Measurements from ENCODE around the gene BTBD9.

Gene BTBD9

DNA sequence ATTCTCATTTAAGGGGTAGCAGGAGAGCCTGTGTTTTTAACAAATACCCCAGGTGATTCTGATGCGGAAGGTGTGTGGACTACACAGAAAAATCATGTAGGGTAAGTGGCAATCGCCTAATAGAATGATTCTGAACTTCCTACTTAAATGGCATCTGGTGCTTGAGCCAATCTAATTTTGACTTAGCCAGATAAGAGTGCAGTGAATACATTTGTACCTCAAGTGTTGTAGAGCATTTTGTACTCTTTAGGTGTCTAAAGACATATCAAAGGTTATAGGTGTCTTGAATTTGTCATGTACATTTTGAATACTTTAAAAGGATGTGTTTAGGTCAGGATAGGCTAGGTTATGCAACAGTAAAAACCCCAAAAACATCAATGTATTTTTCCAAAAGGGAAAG is 10.0 kb upstream of the BTBD9 start:
- Histone ChIP-seq H3K4me1 (ENCODE audit: control insufficient read depth, insufficient read depth, low read length, poor library complexity, severe bottlenecking) (no peaks in the 10 kb centered on the region), H3K9me3 (ENCODE audit: control insufficient read depth, low read length) (no peaks in the 10 kb centered on the region), H3K27ac (ENCODE audit: low read depth, low read length, severe bottlenecking) (no peak overlapping the region), H3K4me3 (ENCODE audit: extremely low read depth, insufficient read depth, low read length, poor library complexity, severe bottlenecking) (no peak overlapping the region), H3K36me3 (ENCODE audit: control insufficient read depth, insufficient read depth, low read length) (no peaks in the 10 kb centered on the region)
- 89% methylated on average over 2 of the region's 2 CpGs; no CpG with 5 or more reads in 1 of the 2 experiments for WGBS, 2 experiments (ENCODE audit: insufficient coverage in 2 of 2)

DNA sequence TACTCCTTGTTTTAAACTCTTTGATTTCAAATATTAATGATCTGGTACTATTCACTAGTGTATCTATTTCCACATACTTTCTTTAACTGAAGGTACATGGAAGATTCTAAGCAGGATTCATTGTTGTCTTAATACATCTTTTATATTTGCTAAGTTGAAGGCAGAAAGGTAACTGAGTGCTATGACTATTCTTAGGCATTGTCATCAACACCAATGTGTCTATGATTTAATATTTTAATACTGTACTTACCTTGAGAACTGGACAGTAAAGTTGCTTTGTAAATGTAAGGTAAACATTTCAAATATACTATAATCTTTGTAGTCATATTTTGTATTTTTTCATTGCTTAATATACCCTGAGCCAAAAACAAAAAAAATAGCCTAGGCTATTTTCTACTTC is 8.9 kb upstream of the BTBD9 start:
- Histone ChIP-seq H3K9me3 (ENCODE audit: control insufficient read depth, low read length) (no peaks in the 10 kb centered on the region), H3K27ac (ENCODE audit: low read depth, low read length, severe bottlenecking) (no peak overlapping the region), H3K4me3 (ENCODE audit: extremely low read depth, insufficient read depth, low read length, poor library complexity, severe bottlenecking) (no peak overlapping the region), H3K36me3 (ENCODE audit: control insufficient read depth, insufficient read depth, low read length) (no peaks in the 10 kb centered on the region), H3K4me1 (ENCODE audit: control insufficient read depth, insufficient read depth, low read length, poor library complexity, severe bottlenecking) (no peaks in the 10 kb centered on the region)

DNA sequence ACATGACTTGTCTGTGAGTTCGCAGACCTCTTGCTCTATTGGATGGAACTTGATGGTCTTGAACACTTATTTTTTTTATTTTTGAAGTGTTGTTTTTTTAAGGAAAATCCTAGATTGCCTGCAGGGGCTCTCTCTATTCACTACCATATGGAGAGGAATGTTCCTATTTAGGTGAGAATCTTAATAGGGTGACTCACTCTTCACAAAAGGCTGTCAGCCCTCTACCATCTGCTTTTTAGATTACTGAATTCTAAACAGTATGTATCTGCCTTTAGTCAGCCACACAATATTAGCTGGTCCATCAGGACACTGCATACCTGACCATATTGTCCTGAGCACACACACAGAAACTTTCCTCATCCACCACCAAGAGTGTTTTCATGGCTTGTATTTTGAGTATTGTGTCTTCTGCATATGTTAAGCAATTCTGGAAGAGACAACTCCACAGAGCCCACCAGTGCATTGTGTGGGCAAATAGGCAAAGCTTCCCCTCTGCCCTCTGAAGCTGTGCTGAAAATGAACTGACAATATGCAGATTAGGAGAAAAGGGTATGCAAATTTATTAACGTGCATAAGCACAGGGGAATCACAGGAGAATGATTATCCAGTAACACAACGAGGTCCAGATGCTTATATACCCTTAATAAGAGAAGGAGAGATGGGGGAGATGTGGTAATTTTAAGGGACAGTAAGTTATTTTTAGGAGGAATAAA is 6.6 kb upstream of the BTBD9 start:
- 57 to 75% methylated on average over 1 to 2 of the region's 3 CpGs for WGBS, 2 experiments (ENCODE audit: insufficient coverage in 2 of 2)

DNA sequence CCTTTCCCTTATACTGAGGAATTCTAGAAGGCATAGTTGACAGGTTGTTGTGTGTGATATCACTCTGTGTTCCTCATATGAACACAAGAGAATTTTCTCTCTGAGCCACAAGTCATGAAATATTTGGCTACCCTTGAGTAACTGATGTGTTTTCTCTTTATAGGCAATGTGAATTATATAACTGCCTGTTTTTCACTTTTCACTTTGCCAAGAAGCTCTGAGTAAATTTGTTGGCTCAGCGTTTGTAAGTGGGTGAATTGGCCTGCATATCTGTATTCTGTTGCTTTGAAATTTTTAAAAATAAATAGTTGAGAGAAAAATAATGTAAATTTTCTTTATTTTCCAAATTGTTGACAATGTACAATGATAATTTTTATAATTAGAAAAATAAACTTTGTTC is 5.2 kb upstream of the BTBD9 start:
- no peaks in the 10 kb centered on the region for H3K9me3 ChIP-seq (ENCODE audit: control insufficient read depth, low read length)
- H3K4me1 ChIP-seq (ENCODE audit: control insufficient read depth, insufficient read depth, low read length, poor library complexity, severe bottlenecking): no peaks in the 10 kb centered on the region
- no peak overlapping the region for H3K4me3 ChIP-seq (ENCODE audit: extremely low read depth, insufficient read depth, low read length, poor library complexity, severe bottlenecking)
- no peaks in the 10 kb centered on the region for H3K36me3 ChIP-seq (ENCODE audit: control insufficient read depth, insufficient read depth, low read length)
- no CpG with 5 or more reads among the region's 1 CpG for WGBS, 2 experiments (ENCODE audit: insufficient coverage in 2 of 2)
- no peak overlapping the region for H3K27ac ChIP-seq (ENCODE audit: low read depth, low read length, severe bottlenecking)

More for the DNA sequence above, 6.6 kb upstream of the BTBD9 start:
- Histone ChIP-seq H3K4me3 (ENCODE audit: extremely low read depth, insufficient read depth, low read length, poor library complexity, severe bottlenecking) (no peak overlapping the region), H3K36me3 (ENCODE audit: control insufficient read depth, insufficient read depth, low read length) (no peaks in the 10 kb centered on the region), H3K27ac (ENCODE audit: low read depth, low read length, severe bottlenecking) (no peak overlapping the region), H3K4me1 (ENCODE audit: control insufficient read depth, insufficient read depth, low read length, poor library complexity, severe bottlenecking) (no peaks in the 10 kb centered on the region), H3K9me3 (ENCODE audit: control insufficient read depth, low read length) (no peaks in the 10 kb centered on the region)

DNA sequence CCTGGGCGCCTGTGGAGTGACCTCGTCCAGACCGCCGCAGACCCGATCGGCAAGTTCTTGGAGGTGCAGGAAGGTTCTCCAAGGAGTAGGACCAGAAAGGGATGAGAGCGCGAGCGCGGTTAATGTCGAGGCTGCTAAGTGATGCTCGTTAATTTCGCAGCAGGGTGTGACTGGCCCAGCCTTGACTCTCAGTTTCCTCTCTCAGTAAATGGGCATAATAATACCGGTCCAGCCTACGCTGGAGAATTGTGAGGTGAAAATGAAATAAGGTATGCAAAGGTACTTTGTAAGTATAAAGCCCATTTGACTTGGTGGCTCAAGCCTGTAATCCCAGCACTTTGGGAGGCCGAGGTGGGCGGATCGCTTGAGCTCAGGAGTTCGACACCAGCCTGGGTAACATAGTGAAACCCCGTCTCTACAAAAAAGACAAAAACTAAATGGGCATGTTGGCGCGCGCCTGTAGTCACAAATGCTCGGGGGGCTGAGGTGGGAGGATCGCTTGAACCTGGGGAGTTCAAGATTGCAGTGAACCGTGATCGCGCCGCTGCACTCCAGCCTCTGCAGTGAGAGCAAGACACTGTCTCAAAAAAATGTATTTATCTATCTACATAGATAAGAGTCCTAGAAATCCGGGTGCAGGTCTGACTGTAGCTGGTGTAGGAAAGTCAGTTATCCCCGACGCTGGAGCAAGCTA is 634 bp upstream of the BTBD9 start:
- H3K4me3 ChIP-seq (ENCODE audit: extremely low read depth, insufficient read depth, low read length, poor library complexity, severe bottlenecking): peak overlapping the region; percentile 77
- no peaks in the 10 kb centered on the region for H3K36me3 ChIP-seq (ENCODE audit: control insufficient read depth, insufficient read depth, low read length)
- H3K27ac ChIP-seq (ENCODE audit: low read depth, low read length, severe bottlenecking): peak overlapping the region; percentile 92
- H3K9me3 ChIP-seq (ENCODE audit: control insufficient read depth, low read length): no peaks in the 10 kb centered on the region
- H3K4me1 ChIP-seq (ENCODE audit: control insufficient read depth, insufficient read depth, low read length, poor library complexity, severe bottlenecking): peaks cover 4% of the 10 kb centered on the region
- WGBS, 2 experiments (ENCODE audit: insufficient coverage in 2 of 2): 26 to 30% methylated on average over 21 to 26 of the region's 32 CpGs

DNA sequence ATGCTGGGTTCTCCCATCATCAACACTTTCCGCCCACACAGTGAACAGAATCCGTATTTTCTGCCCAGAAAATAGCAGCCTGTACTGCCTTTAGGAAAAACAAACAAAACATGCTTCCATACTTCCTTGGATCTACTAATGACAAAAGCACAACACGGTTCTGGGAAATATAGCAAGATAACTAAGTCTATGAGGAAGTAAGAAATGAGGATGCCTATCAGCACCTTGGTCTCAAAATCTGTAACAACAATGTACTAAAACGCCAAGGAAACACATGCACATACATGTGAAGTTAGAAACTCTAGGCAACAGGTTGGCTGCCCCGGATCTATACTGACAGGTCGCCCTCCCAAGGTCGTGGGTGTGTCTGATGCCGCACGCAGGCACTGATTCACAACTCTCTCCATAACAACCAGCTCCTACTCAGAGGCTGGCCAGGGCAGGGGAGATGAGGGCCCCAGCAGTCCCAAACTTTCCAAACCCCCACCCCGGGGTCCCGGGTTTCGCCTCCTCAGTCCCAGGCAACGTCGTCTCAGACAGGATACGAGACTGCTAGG is 710 bp downstream of the BTBD9 start:
- 10 to 12% methylated on average over 8 to 12 of the region's 15 CpGs for WGBS, 2 experiments (ENCODE audit: insufficient coverage in 2 of 2)

DNA sequence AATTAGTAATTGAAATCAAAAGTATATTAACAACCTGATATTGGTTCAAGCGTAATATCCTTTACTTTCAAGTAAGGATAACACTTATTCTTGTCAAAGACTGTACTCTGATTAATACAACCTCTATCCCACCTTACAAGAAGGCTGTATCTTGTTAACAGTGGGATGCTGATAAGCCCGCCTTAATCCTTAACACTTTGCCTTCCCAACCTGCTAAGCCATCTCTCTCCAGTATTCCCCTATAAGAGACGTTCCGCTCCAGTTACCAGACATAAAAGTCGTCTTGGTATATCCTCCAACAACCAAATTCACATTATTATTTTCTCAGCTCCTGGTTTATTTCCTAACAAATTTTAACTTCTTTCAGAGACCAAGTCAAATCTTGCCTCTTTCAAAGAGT is 2.0 kb downstream of the BTBD9 start:
- Histone ChIP-seq H3K9me3 (ENCODE audit: control insufficient read depth, low read length) (no peaks in the 10 kb centered on the region), H3K36me3 (ENCODE audit: control insufficient read depth, insufficient read depth, low read length) (no peaks in the 10 kb centered on the region), H3K4me1 (ENCODE audit: control insufficient read depth, insufficient read depth, low read length, poor library complexity, severe bottlenecking) (peaks cover 4% of the 10 kb centered on the region), H3K4me3 (ENCODE audit: extremely low read depth, insufficient read depth, low read length, poor library complexity, severe bottlenecking) (no peak overlapping the region), H3K27ac (ENCODE audit: low read depth, low read length, severe bottlenecking) (no peak overlapping the region)
- 88 to 89% methylated on average over 4 to 5 of the region's 5 CpGs for WGBS, 2 experiments (ENCODE audit: insufficient coverage in 2 of 2)

More for the DNA sequence above, 710 bp downstream of the BTBD9 start:
- Histone ChIP-seq H3K4me1 (ENCODE audit: control insufficient read depth, insufficient read depth, low read length, poor library complexity, severe bottlenecking) (peaks cover 4% of the 10 kb centered on the region), H3K9me3 (ENCODE audit: control insufficient read depth, low read length) (no peaks in the 10 kb centered on the region), H3K4me3 (ENCODE audit: extremely low read depth, insufficient read depth, low read length, poor library complexity, severe bottlenecking) (peak overlapping the region; percentile 77), H3K27ac (ENCODE audit: low read depth, low read length, severe bottlenecking) (peak overlapping the region; percentile 92), H3K36me3 (ENCODE audit: control insufficient read depth, insufficient read depth, low read length) (no peaks in the 10 kb centered on the region)

DNA sequence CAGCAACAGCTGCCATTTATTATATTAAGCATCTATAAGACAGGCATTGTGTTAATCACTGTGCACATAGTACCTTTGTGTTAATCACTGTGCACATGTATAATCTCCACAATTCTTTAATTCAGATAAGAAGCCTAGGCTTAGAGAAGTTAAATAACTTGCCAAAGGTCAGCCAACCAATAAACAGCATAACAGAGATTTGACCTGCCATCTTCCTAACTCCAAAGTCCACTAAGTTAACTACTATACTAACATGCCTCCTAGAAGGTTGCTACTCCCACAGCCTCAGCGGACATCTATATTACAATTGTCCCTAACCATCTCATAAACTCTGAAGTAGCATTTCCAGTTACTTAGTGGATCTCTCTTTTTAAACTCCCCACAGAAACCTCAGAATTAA is 3.7 kb downstream of the BTBD9 start:
- no peak overlapping the region for H3K27ac ChIP-seq (ENCODE audit: low read depth, low read length, severe bottlenecking)
- WGBS, 2 experiments (ENCODE audit: insufficient coverage in 2 of 2): 100% methylated on average over 1 of the region's 1 CpG
- no peak overlapping the region for H3K4me3 ChIP-seq (ENCODE audit: extremely low read depth, insufficient read depth, low read length, poor library complexity, severe bottlenecking)

DNA sequence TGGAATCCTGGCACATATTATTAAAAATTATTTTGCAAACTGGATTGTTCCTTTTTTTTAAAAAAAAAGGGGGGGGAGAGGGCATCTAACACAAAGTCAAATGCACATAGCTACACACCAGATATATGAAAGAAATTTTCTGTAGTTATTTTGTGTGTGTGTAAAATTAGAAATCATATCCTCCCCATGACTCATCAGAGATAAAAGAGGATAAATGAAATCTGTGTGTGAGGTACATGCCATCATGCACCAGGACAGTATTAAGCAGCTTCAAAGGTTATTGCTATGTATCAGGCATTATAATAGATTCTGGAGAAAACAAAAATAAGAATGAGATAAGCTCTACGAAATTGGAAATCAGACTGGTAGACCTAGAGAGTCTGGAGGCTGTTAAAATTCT is 5.2 kb downstream of the BTBD9 start:
- no CpG with 5 or more reads among the region's 1 CpG for WGBS, 2 experiments (ENCODE audit: insufficient coverage in 2 of 2)
- Histone ChIP-seq H3K9me3 (ENCODE audit: control insufficient read depth, low read length) (no peaks in the 10 kb centered on the region), H3K36me3 (ENCODE audit: control insufficient read depth, insufficient read depth, low read length) (no peaks in the 10 kb centered on the region), H3K4me3 (ENCODE audit: extremely low read depth, insufficient read depth, low read length, poor library complexity, severe bottlenecking) (no peak overlapping the region), H3K27ac (ENCODE audit: low read depth, low read length, severe bottlenecking) (no peak overlapping the region), H3K4me1 (ENCODE audit: control insufficient read depth, insufficient read depth, low read length, poor library complexity, severe bottlenecking) (peaks cover 4% of the 10 kb centered on the region)

More for the DNA sequence above, 3.7 kb downstream of the BTBD9 start:
- peaks cover 4% of the 10 kb centered on the region for H3K4me1 ChIP-seq (ENCODE audit: control insufficient read depth, insufficient read depth, low read length, poor library complexity, severe bottlenecking)
- no peaks in the 10 kb centered on the region for H3K36me3 ChIP-seq (ENCODE audit: control insufficient read depth, insufficient read depth, low read length)
- H3K9me3 ChIP-seq (ENCODE audit: control insufficient read depth, low read length): no peaks in the 10 kb centered on the region

DNA sequence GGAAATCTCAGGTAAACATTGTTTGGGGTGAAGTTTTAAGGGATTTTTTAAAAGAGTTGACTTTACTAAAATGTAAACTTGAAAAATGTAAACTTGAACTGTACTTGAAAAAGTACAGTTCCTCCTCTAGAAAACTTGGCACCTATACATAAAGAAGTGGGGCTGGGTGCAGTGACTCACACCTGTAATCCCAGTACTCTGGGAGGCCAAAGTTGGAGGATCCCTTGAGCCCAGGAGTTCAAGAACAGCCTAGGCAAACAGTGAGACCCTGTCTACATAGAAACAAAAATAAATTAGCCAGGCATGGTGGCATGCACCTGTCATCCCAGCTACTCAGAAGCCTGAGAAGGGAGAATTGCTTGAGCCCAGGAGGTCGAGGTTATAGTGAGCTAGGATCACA is 7.2 kb downstream of the BTBD9 start:
- Histone ChIP-seq H3K36me3 (ENCODE audit: control insufficient read depth, insufficient read depth, low read length) (no peaks in the 10 kb centered on the region), H3K4me3 (ENCODE audit: extremely low read depth, insufficient read depth, low read length, poor library complexity, severe bottlenecking) (no peak overlapping the region), H3K9me3 (ENCODE audit: control insufficient read depth, low read length) (no peaks in the 10 kb centered on the region), H3K4me1 (ENCODE audit: control insufficient read depth, insufficient read depth, low read length, poor library complexity, severe bottlenecking) (no peaks in the 10 kb centered on the region), H3K27ac (ENCODE audit: low read depth, low read length, severe bottlenecking) (no peak overlapping the region)
- WGBS, 2 experiments (ENCODE audit: insufficient coverage in 2 of 2): no CpG with 5 or more reads among the region's 1 CpG

Measured in mesodermal cell (in vitro differentiated cells).